Nephron (organoid): Measurements from ENCODE around the gene RCOR3.
A peak's percentile ranks its signal among the peaks of the same experiment; 100 is the strongest.
"Not testable (repeated sequence)": the region's sequence is repeated elsewhere in the genome, so short reads cannot be mapped to it uniquely, and the experiment has no call there.

Source experiments
- H3K27ac Mint-ChIP-seq, 3 experiments: 2 replicates each; pipeline ENCODE4 v1.8.0; 2020; ENCODE audit warnings: mixed read lengths in 3 of 3, mild to moderate bottlenecking in 2 of 3, moderate library complexity in 1 of 3
- H3K27me3 Mint-ChIP-seq: 2 replicates; pipeline ENCODE4 v1.8.0; 2021; ENCODE audit warnings: low read depth, mild to moderate bottlenecking, moderate library complexity, mixed read lengths
- H3K36me3 Mint-ChIP-seq: 2 replicates; pipeline ENCODE4 v1.8.0; 2020; ENCODE audit warnings: low read depth, mixed read lengths
- H3K4me1 Mint-ChIP-seq: 2 replicates; pipeline ENCODE4 v1.8.0; 2020; ENCODE audit warnings: mixed read lengths
- H3K4me3 Mint-ChIP-seq, 3 experiments: 2 replicates each; pipeline ENCODE4 v1.8.0; 2020; ENCODE audit warnings: mild to moderate bottlenecking in 3 of 3, mixed read lengths in 3 of 3, moderate library complexity in 2 of 3
- H3K9me3 Mint-ChIP-seq: 2 replicates; pipeline ENCODE4 v1.8.0; 2020; ENCODE audit warnings: mixed read lengths
- CTCF ChIP-seq, 3 experiments: fragments of 200-600 bp; sonication (generic); IDR thresholded peaks; one replicate each; pipeline ENCODE4 v1.5.0; 2021; ENCODE audit warnings: antibody characterized with exemption in 3 of 3; ENCODE audit not compliant: unreplicated experiment in 3 of 3

Gene RCOR3

GRCh38 chr1:211258756-211259637, at the start of gene RCOR3:
Gene RCOR3, plus strand, starts transcription at chr1:211259366. Its CDS starts 195 bp downstream, at chr1:211259561.
- TF ChIP-seq CTCF (IDR thresholded peaks at IDR 0.05; ENCODE audit: unreplicated experiment in 3 of 3), result peak; percentile 53 to 78 (median 56)
- H3K27me3 Mint-ChIP-seq, result no peaks in the 10 kb centered on the region
- H3K4me1 Mint-ChIP-seq, result peaks cover 27% of the 10 kb centered on the region
- no peaks in the 10 kb centered on the region for H3K9me3 Mint-ChIP-seq
- peak within 1 kb of the TSS; percentile 96 to 100 (median 97) for H3K4me3 Mint-ChIP-seq
- H3K36me3 Mint-ChIP-seq, result peaks cover 12% of the 10 kb centered on the region
- peak within 1 kb of the TSS; percentile 100 for H3K27ac Mint-ChIP-seq

GRCh38 chr1:211210052-211210451, 49.1 kb upstream of the RCOR3 start:
- Mint-ChIP-seq H3K36me3 (no peaks in the 10 kb centered on the region), H3K27ac (no peak overlapping the region), H3K27me3 (no peaks in the 10 kb centered on the region), H3K9me3 (peaks cover 11% of the 10 kb centered on the region), H3K4me1 (no peaks in the 10 kb centered on the region), H3K4me3 (no peak overlapping the region)
- TF ChIP-seq CTCF (IDR thresholded peaks at IDR 0.05; ENCODE audit: unreplicated experiment in 3 of 3), result no peak

GRCh38 chr1:211210965-211211364, 48.2 kb upstream of the RCOR3 start:
- Mint-ChIP-seq H3K4me1 (no peaks in the 10 kb centered on the region), H3K27ac (no peak overlapping the region), H3K36me3 (no peaks in the 10 kb centered on the region), H3K27me3 (no peaks in the 10 kb centered on the region), H3K9me3 (peaks cover 11% of the 10 kb centered on the region), H3K4me3 (no peak overlapping the region)
- TF ChIP-seq CTCF (IDR thresholded peaks at IDR 0.05; ENCODE audit: unreplicated experiment in 3 of 3), result no peak

GRCh38 chr1:211213702-211214101, 45.5 kb upstream of the RCOR3 start:
- no peaks in the 10 kb centered on the region for H3K4me1 Mint-ChIP-seq
- no peak overlapping the region for H3K4me3 Mint-ChIP-seq
- no peaks in the 10 kb centered on the region for H3K36me3 Mint-ChIP-seq
- TF ChIP-seq CTCF (IDR thresholded peaks at IDR 0.05; ENCODE audit: unreplicated experiment in 3 of 3), result no peak
- H3K9me3 Mint-ChIP-seq, result peaks cover 4% of the 10 kb centered on the region
- no peak overlapping the region for H3K27ac Mint-ChIP-seq
- no peaks in the 10 kb centered on the region for H3K27me3 Mint-ChIP-seq

GRCh38 chr1:211215577-211215976, 43.6 kb upstream of the RCOR3 start:
- TF ChIP-seq CTCF (IDR thresholded peaks at IDR 0.05; ENCODE audit: unreplicated experiment in 3 of 3), result no peak
- H3K36me3 Mint-ChIP-seq, result no peaks in the 10 kb centered on the region
- H3K27ac Mint-ChIP-seq, result no peak overlapping the region
- H3K9me3 Mint-ChIP-seq, result peaks cover 4% of the 10 kb centered on the region
- H3K27me3 Mint-ChIP-seq, result no peaks in the 10 kb centered on the region
- no peaks in the 10 kb centered on the region for H3K4me1 Mint-ChIP-seq
- no peak overlapping the region for H3K4me3 Mint-ChIP-seq

- no peak for TF ChIP-seq CTCF (IDR thresholded peaks at IDR 0.05; ENCODE audit: unreplicated experiment in 3 of 3)
- no peaks in the 10 kb centered on the region for H3K27me3 Mint-ChIP-seq
- H3K27ac Mint-ChIP-seq, result no peak overlapping the region
- peaks cover 3% of the 10 kb centered on the region for H3K9me3 Mint-ChIP-seq
- H3K4me1 Mint-ChIP-seq, result no peaks in the 10 kb centered on the region
- no peak overlapping the region for H3K4me3 Mint-ChIP-seq
- no peaks in the 10 kb centered on the region for H3K36me3 Mint-ChIP-seq
Observed at GRCh38 chr1:211217392-211217791, 41.8 kb upstream of the RCOR3 start.

- H3K4me3 Mint-ChIP-seq, result not testable (repeated sequence)
Observed at GRCh38 chr1:211222469-211223234, 36.5 kb upstream of the RCOR3 start.

More at GRCh38 chr1:211222469-211223234, 36.5 kb upstream of the RCOR3 start:
- H3K27me3 Mint-ChIP-seq, H3K27ac Mint-ChIP-seq, H3K36me3 Mint-ChIP-seq, H3K4me1 Mint-ChIP-seq, H3K9me3 Mint-ChIP-seq: not testable (repeated sequence)
